ENCODE results near the gene AKAP8.
"Not testable (repeated sequence)": the region's sequence is repeated elsewhere in the genome, so short reads cannot be mapped to it uniquely, and the experiment has no call there.

AKAP8 gene

GRCh38 chr19:15367439-15367838 lies 12.1 kb downstream of the AKAP8 start:
- Histone ChIP-seq H3K9ac (ENCODE audit: low read length) (no peak overlapping the region), H3K27ac (ENCODE audit: low read depth, low read length) (no peak overlapping the region), H3K4me1 (ENCODE audit: control insufficient read depth, insufficient read depth, low read length) (no peaks in the 10 kb centered on the region), H3K36me3 (ENCODE audit: control insufficient read depth, insufficient read depth, low read length) (peaks cover 46% of the 10 kb centered on the region), H3K4me3 (ENCODE audit: low read length) (no peak overlapping the region), H3K27me3 (ENCODE audit: control insufficient read depth, insufficient read depth, low read length) (no peaks in the 10 kb centered on the region)

- no peaks in the 10 kb centered on the region for H3K27me3 ChIP-seq (ENCODE audit: control insufficient read depth, insufficient read depth, low read length)
- H3K4me3 ChIP-seq (ENCODE audit: low read length): no peak overlapping the region
- H3K4me1 ChIP-seq (ENCODE audit: control insufficient read depth, insufficient read depth, low read length): no peaks in the 10 kb centered on the region
- no peak overlapping the region for H3K9ac ChIP-seq (ENCODE audit: low read length)
- no peak overlapping the region for H3K27ac ChIP-seq (ENCODE audit: low read depth, low read length)
- H3K36me3 ChIP-seq (ENCODE audit: control insufficient read depth, insufficient read depth, low read length): peaks cover 39% of the 10 kb centered on the region
Measured at GRCh38 chr19:15365264-15365663, 14.3 kb downstream of the AKAP8 start.

- not testable (repeated sequence) for H3K9ac ChIP-seq (ENCODE audit: low read length); H3K27me3 ChIP-seq (ENCODE audit: control insufficient read depth, insufficient read depth, low read length)
- H3K36me3 ChIP-seq (ENCODE audit: control insufficient read depth, insufficient read depth, low read length): peaks cover 35% of the 10 kb centered on the region
Measured at GRCh38 chr19:15363791-15364190, 15.8 kb downstream of the AKAP8 start.

GRCh38 chr19:15363048-15363447 lies 16.5 kb downstream of the AKAP8 start:
- H3K4me1 ChIP-seq (ENCODE audit: control insufficient read depth, insufficient read depth, low read length); H3K4me3 ChIP-seq (ENCODE audit: low read length); H3K27ac ChIP-seq (ENCODE audit: low read depth, low read length); H3K9ac ChIP-seq (ENCODE audit: low read length); H3K27me3 ChIP-seq (ENCODE audit: control insufficient read depth, insufficient read depth, low read length): not testable (repeated sequence)
- peaks cover 35% of the 10 kb centered on the region for H3K36me3 ChIP-seq (ENCODE audit: control insufficient read depth, insufficient read depth, low read length)

More at GRCh38 chr19:15363791-15364190, 15.8 kb downstream of the AKAP8 start:
- not testable (repeated sequence) for H3K4me1 ChIP-seq (ENCODE audit: control insufficient read depth, insufficient read depth, low read length); H3K4me3 ChIP-seq (ENCODE audit: low read length); H3K27ac ChIP-seq (ENCODE audit: low read depth, low read length)

GRCh38 chr19:15360015-15360414 lies 19.6 kb downstream of the AKAP8 start:
- not testable (repeated sequence) for H3K4me1 ChIP-seq (ENCODE audit: control insufficient read depth, insufficient read depth, low read length); H3K4me3 ChIP-seq (ENCODE audit: low read length); H3K27ac ChIP-seq (ENCODE audit: low read depth, low read length); H3K27me3 ChIP-seq (ENCODE audit: control insufficient read depth, insufficient read depth, low read length); H3K9ac ChIP-seq (ENCODE audit: low read length)
- H3K36me3 ChIP-seq (ENCODE audit: control insufficient read depth, insufficient read depth, low read length): peaks cover 27% of the 10 kb centered on the region

DNA sequence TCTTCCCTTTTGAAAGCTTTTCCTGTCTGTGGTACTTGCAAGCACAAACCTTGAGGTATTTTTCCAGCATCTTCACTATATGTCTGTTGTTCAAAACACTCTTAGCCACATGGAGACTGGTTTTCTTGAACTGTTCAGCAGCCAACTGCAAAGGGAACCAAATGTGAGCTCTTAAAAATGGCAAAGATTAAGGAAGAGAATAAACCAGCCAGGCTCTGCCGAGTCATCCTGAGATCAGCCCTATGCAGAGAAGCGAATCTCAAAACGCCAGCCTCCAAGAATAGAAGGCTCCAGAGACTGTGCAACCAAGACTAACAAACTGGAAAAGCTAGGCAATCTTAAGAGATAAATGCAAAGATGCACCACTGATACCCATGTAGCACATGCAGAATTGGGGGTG lies 20.7 kb downstream of the AKAP8 start:
- H3K4me3 ChIP-seq (ENCODE audit: low read length): no peak overlapping the region
- no peaks in the 10 kb centered on the region for H3K27me3 ChIP-seq (ENCODE audit: control insufficient read depth, insufficient read depth, low read length)
- peaks cover 30% of the 10 kb centered on the region for H3K36me3 ChIP-seq (ENCODE audit: control insufficient read depth, insufficient read depth, low read length)
- no peaks in the 10 kb centered on the region for H3K4me1 ChIP-seq (ENCODE audit: control insufficient read depth, insufficient read depth, low read length)
- no peak overlapping the region for H3K9ac ChIP-seq (ENCODE audit: low read length)
- no peak overlapping the region for H3K27ac ChIP-seq (ENCODE audit: low read depth, low read length)

DNA sequence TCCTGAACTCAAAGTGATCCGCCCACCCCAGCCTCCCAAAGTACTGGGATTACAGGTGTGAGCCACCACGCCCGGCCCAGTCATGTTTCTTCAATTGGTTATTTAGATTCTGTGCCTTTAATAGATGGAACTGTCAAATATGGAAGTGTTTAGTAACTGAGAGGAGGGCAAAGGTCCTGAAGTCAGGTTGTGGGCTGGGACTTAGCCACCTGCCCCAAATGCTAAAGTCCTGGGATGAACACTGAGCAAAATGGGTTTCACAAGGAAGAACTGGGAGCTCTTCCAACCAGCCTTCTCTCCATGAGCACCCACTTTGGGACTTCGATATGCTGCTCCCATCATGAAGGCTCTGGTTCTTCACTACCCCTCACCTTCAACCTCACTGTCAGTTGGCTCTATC lies 21.7 kb downstream of the AKAP8 start:
- Histone ChIP-seq H3K4me1 (ENCODE audit: control insufficient read depth, insufficient read depth, low read length) (no peaks in the 10 kb centered on the region), H3K27ac (ENCODE audit: low read depth, low read length) (no peak overlapping the region), H3K4me3 (ENCODE audit: low read length) (no peak overlapping the region), H3K36me3 (ENCODE audit: control insufficient read depth, insufficient read depth, low read length) (peaks cover 33% of the 10 kb centered on the region), H3K9ac (ENCODE audit: low read length) (no peak overlapping the region), H3K27me3 (ENCODE audit: control insufficient read depth, insufficient read depth, low read length) (no peaks in the 10 kb centered on the region)

DNA sequence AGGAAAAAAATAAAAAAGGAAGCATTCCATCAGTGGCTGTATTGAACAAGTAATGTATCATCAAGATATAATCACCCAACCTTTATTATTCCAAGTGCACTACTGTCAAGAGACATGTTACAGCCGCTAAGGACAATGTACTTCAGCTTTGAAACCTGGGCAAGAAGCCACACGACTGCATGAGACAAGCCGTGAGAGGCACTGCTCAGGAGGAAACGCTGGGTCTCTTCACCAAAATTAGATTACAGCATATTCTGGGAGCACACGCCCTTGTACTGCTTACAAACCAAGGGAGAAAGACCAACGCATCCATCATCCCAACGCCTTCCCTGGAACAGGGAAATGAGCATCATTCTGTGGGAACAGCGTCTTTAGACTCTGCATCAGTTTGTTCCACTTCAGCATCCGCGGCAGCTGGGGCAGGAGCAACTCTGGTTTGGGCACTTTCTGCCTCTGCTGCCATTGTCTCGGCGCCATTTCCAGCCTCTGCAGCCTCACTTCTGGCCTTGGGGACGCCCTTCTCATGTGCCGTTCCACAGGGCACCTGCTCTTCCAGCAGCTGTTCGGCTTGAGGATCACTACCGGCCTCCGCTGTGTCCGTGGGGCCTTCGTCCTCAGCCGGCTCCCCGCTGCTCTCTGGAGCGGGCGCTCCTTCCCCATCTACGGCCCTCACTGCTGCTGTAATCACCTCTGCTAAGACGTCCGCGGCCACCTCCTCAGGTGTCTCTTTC lies 24.9 kb downstream of the AKAP8 start:
- Histone ChIP-seq H3K4me1 (ENCODE audit: control insufficient read depth, insufficient read depth, low read length) (no peaks in the 10 kb centered on the region), H3K4me3 (ENCODE audit: low read length) (no peak overlapping the region), H3K27me3 (ENCODE audit: control insufficient read depth, insufficient read depth, low read length) (no peaks in the 10 kb centered on the region), H3K9ac (ENCODE audit: low read length) (no peak overlapping the region), H3K36me3 (ENCODE audit: control insufficient read depth, insufficient read depth, low read length) (peaks cover 19% of the 10 kb centered on the region), H3K27ac (ENCODE audit: low read depth, low read length) (no peak overlapping the region)

GRCh38 chr19:15353908-15354307 lies 25.7 kb downstream of the AKAP8 start:
- Histone ChIP-seq H3K27ac (ENCODE audit: low read depth, low read length) (no peak overlapping the region), H3K27me3 (ENCODE audit: control insufficient read depth, insufficient read depth, low read length) (no peaks in the 10 kb centered on the region), H3K4me1 (ENCODE audit: control insufficient read depth, insufficient read depth, low read length) (no peaks in the 10 kb centered on the region), H3K9ac (ENCODE audit: low read length) (no peak overlapping the region), H3K4me3 (ENCODE audit: low read length) (no peak overlapping the region), H3K36me3 (ENCODE audit: control insufficient read depth, insufficient read depth, low read length) (peaks cover 19% of the 10 kb centered on the region)

GRCh38 chr19:15352535-15352934 lies 27.1 kb downstream of the AKAP8 start:
- peaks cover 12% of the 10 kb centered on the region for H3K36me3 ChIP-seq (ENCODE audit: control insufficient read depth, insufficient read depth, low read length)
- not testable (repeated sequence) for H3K4me1 ChIP-seq (ENCODE audit: control insufficient read depth, insufficient read depth, low read length); H3K27ac ChIP-seq (ENCODE audit: low read depth, low read length); H3K9ac ChIP-seq (ENCODE audit: low read length); H3K4me3 ChIP-seq (ENCODE audit: low read length); H3K27me3 ChIP-seq (ENCODE audit: control insufficient read depth, insufficient read depth, low read length)

GRCh38 chr19:15341328-15341727 lies 38.3 kb downstream of the AKAP8 start:
- H3K27ac ChIP-seq (ENCODE audit: low read depth, low read length); H3K4me1 ChIP-seq (ENCODE audit: control insufficient read depth, insufficient read depth, low read length); H3K27me3 ChIP-seq (ENCODE audit: control insufficient read depth, insufficient read depth, low read length); H3K36me3 ChIP-seq (ENCODE audit: control insufficient read depth, insufficient read depth, low read length); H3K9ac ChIP-seq (ENCODE audit: low read length); H3K4me3 ChIP-seq (ENCODE audit: low read length): not testable (repeated sequence)

DNA sequence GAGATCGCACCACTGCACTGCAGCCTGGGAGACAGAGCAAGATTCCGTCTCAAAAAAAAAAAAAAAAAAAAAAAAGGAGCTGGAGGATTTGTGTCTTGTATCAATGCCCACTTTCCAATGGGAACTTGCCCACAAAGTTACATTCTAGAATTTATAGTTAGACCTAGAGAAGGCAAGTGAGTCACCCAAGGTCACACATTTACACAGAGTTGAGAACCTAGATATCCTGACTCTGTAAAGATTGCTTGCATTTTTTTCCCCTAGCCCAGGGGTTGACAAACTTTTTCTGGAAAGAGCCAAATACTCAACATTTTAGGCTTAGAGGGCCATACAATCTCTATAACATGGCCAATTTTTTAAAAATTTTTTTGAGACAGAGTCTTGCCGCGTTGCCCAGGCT lies 39.5 kb downstream of the AKAP8 start:
- Histone ChIP-seq H3K27me3 (ENCODE audit: control insufficient read depth, insufficient read depth, low read length) (no peaks in the 10 kb centered on the region), H3K4me1 (ENCODE audit: control insufficient read depth, insufficient read depth, low read length) (no peaks in the 10 kb centered on the region), H3K36me3 (ENCODE audit: control insufficient read depth, insufficient read depth, low read length) (no peaks in the 10 kb centered on the region), H3K27ac (ENCODE audit: low read depth, low read length) (no peak overlapping the region), H3K4me3 (ENCODE audit: low read length) (no peak overlapping the region), H3K9ac (ENCODE audit: low read length) (no peak overlapping the region)

GRCh38 chr19:15337202-15337601 lies 42.4 kb downstream of the AKAP8 start:
- Histone ChIP-seq H3K36me3 (ENCODE audit: control insufficient read depth, insufficient read depth, low read length) (no peaks in the 10 kb centered on the region), H3K4me1 (ENCODE audit: control insufficient read depth, insufficient read depth, low read length) (peaks cover 6% of the 10 kb centered on the region), H3K27me3 (ENCODE audit: control insufficient read depth, insufficient read depth, low read length) (no peaks in the 10 kb centered on the region), H3K4me3 (ENCODE audit: low read length) (no peak overlapping the region), H3K9ac (ENCODE audit: low read length) (no peak overlapping the region), H3K27ac (ENCODE audit: low read depth, low read length) (no peak overlapping the region)

Data from rectal smooth muscle tissue (tissue), 1 donor.